H1 (cell line): ENCODE data around the gene KDM8. TPM values are rescaled to one million over a fixed set of nuclear protein-coding genes. Genes with fewer than 3 reads are reported as not detected.

Experiments
- EGR1 ChIP-seq: IDR thresholded peaks from 2 replicates; pipeline ENCODE4 v1.6.1; 2011; ENCODE audit warnings: low read depth, low read length, borderline replicate concordance
- FOSL1 ChIP-seq: IDR thresholded peaks from 2 replicates; pipeline ENCODE4 v1.6.1; 2011; ENCODE audit warnings: mild to moderate bottlenecking, low read depth, low read length, moderate library complexity; ENCODE audit not compliant: insufficient read depth
- HDAC2 ChIP-seq, 2 experiments: fragments of 300-600 bp in 1 of 2; sonication (generic) in 1 of 2; IDR thresholded peaks; 2 replicates each; pipeline ENCODE4 v1.6.1; 2011 to 2012; ENCODE audit warnings: low read depth in 2 of 2, low read length in 2 of 2, mild to moderate bottlenecking in 2 of 2, moderate library complexity in 2 of 2, borderline replicate concordance in 1 of 2, inconsistent platforms in 1 of 2
- HDAC6 ChIP-seq: IDR thresholded peaks from one replicate; pipeline ENCODE4 v1.7.1; 2012; ENCODE audit warnings: low read depth, mild to moderate bottlenecking, inconsistent platforms, low read length, moderate library complexity
- POLR2A ChIP-seq, 2 experiments: IDR thresholded peaks; 1 replicate in 1 of 2; 2 replicates in 1 of 2; pipeline ENCODE4 v1.6.1; 2011; ENCODE audit warnings: low read depth in 2 of 2, low read length in 2 of 2, mild to moderate bottlenecking in 2 of 2; ENCODE audit errors: control extremely low read depth in 1 of 2
- RBBP5 ChIP-seq: IDR thresholded peaks from 2 replicates; pipeline ENCODE4 v1.7.1; 2012; ENCODE audit warnings: low read depth, mild to moderate bottlenecking, inconsistent platforms, low read length, moderate library complexity, borderline replicate concordance
- SIX5 ChIP-seq: IDR thresholded peaks from 2 replicates; pipeline ENCODE4 v1.6.1; 2011; ENCODE audit warnings: mild to moderate bottlenecking, low read depth, low read length
- SP1 ChIP-seq: IDR thresholded peaks from 2 replicates; pipeline ENCODE4 v1.6.1; 2011; ENCODE audit warnings: low read depth, low read length
- ZNF274 ChIP-seq: IDR thresholded peaks from 2 replicates; pipeline ENCODE4 v1.7.0; 2012; ENCODE audit warnings: low read length, borderline replicate concordance; ENCODE audit errors: extremely low read depth
- polyA plus RNA-seq, 7 experiments: library from polyadenylated mRNA; depleted of rRNA in 3 of 7; stranded (reverse) in 5 of 7; unstranded in 2 of 7; fragments of >200 nt in 5 of 7; fragments of 200-250 nt in 2 of 7; gene quantifications; 1 replicate in 5 of 7; 2 replicates in 1 of 7; 4 replicates in 1 of 7; pipeline versions ENCODE4 v1.2.1 to v1.2.3, GENCODE V29; 2011 to 2013; ENCODE audit warnings: missing spikeins in 2 of 7, mixed read lengths in 2 of 7
- total RNA-seq: library from RNA; stranded (reverse); fragmentation: NEBNext Ultra II Directional; extraction: Animal tissue kit (Norgen Biotek cat#: 25700); gene quantifications from 2 replicates; pipeline ENCODE4 v1.2.1, GENCODE V29; 2021
- TF ChIP-seq, protein P1 (sequence below): fragments of 300-600 bp; sonication (generic); IDR thresholded peaks from 2 replicates; pipeline ENCODE4 v1.7.1; 2012; ENCODE audit warnings: low read length, moderate library complexity, mild to moderate bottlenecking, inconsistent platforms; ENCODE audit not compliant: insufficient replicate concordance
- TF ChIP-seq, protein P2 (sequence below): IDR thresholded peaks from 2 replicates; pipeline ENCODE4 v1.6.1; 2011; ENCODE audit warnings: low read length, improper control_type of control experiment

The KDM8 gene
- total and polyA plus RNA-seq, 2 of the 8 experiments (the other 6 are each of a cell fraction or from before 2014, with no cell fraction given), result 10.3 to 12.8 TPM

DNA sequence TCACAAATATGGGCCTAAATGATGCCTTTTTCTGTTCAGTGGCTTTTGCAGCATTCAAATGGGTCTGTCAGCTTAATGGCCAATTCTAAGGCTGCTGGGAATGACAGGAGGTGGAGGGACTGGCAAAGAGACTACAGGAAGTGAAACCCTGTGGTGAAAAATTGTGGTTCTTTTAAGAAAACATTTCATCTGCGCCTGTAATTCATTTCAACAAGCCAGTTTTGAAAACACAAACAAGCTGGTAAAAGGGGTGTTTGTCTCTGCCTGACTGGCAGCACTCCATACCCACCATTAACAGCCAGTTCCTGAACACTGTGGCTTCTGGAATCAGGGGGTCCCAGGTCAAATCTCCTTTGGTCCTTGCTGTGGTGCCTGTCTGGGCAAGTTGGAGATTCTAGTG lies 3.6 kb upstream of the KDM8 start (continued):
- TF ChIP-seq, protein P1, sequence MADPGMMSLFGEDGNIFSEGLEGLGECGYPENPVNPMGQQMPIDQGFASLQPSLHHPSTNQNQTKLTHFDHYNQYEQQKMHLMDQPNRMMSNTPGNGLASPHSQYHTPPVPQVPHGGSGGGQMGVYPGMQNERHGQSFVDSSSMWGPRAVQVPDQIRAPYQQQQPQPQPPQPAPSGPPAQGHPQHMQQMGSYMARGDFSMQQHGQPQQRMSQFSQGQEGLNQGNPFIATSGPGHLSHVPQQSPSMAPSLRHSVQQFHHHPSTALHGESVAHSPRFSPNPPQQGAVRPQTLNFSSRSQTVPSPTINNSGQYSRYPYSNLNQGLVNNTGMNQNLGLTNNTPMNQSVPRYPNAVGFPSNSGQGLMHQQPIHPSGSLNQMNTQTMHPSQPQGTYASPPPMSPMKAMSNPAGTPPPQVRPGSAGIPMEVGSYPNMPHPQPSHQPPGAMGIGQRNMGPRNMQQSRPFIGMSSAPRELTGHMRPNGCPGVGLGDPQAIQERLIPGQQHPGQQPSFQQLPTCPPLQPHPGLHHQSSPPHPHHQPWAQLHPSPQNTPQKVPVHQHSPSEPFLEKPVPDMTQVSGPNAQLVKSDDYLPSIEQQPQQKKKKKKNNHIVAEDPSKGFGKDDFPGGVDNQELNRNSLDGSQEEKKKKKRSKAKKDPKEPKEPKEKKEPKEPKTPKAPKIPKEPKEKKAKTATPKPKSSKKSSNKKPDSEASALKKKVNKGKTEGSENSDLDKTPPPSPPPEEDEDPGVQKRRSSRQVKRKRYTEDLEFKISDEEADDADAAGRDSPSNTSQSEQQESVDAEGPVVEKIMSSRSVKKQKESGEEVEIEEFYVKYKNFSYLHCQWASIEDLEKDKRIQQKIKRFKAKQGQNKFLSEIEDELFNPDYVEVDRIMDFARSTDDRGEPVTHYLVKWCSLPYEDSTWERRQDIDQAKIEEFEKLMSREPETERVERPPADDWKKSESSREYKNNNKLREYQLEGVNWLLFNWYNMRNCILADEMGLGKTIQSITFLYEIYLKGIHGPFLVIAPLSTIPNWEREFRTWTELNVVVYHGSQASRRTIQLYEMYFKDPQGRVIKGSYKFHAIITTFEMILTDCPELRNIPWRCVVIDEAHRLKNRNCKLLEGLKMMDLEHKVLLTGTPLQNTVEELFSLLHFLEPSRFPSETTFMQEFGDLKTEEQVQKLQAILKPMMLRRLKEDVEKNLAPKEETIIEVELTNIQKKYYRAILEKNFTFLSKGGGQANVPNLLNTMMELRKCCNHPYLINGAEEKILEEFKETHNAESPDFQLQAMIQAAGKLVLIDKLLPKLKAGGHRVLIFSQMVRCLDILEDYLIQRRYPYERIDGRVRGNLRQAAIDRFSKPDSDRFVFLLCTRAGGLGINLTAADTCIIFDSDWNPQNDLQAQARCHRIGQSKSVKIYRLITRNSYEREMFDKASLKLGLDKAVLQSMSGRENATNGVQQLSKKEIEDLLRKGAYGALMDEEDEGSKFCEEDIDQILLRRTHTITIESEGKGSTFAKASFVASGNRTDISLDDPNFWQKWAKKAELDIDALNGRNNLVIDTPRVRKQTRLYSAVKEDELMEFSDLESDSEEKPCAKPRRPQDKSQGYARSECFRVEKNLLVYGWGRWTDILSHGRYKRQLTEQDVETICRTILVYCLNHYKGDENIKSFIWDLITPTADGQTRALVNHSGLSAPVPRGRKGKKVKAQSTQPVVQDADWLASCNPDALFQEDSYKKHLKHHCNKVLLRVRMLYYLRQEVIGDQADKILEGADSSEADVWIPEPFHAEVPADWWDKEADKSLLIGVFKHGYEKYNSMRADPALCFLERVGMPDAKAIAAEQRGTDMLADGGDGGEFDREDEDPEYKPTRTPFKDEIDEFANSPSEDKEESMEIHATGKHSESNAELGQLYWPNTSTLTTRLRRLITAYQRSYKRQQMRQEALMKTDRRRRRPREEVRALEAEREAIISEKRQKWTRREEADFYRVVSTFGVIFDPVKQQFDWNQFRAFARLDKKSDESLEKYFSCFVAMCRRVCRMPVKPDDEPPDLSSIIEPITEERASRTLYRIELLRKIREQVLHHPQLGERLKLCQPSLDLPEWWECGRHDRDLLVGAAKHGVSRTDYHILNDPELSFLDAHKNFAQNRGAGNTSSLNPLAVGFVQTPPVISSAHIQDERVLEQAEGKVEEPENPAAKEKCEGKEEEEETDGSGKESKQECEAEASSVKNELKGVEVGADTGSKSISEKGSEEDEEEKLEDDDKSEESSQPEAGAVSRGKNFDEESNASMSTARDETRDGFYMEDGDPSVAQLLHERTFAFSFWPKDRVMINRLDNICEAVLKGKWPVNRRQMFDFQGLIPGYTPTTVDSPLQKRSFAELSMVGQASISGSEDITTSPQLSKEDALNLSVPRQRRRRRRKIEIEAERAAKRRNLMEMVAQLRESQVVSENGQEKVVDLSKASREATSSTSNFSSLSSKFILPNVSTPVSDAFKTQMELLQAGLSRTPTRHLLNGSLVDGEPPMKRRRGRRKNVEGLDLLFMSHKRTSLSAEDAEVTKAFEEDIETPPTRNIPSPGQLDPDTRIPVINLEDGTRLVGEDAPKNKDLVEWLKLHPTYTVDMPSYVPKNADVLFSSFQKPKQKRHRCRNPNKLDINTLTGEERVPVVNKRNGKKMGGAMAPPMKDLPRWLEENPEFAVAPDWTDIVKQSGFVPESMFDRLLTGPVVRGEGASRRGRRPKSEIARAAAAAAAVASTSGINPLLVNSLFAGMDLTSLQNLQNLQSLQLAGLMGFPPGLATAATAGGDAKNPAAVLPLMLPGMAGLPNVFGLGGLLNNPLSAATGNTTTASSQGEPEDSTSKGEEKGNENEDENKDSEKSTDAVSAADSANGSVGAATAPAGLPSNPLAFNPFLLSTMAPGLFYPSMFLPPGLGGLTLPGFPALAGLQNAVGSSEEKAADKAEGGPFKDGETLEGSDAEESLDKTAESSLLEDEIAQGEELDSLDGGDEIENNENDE, result no peak
- TF ChIP-seq ZNF274, result no peak
- TF ChIP-seq SIX5, result no peak
- TF ChIP-seq EGR1, result no peak
- no peak for TF ChIP-seq RBBP5
- TF ChIP-seq FOSL1, result no peak
- TF ChIP-seq, protein P2, sequence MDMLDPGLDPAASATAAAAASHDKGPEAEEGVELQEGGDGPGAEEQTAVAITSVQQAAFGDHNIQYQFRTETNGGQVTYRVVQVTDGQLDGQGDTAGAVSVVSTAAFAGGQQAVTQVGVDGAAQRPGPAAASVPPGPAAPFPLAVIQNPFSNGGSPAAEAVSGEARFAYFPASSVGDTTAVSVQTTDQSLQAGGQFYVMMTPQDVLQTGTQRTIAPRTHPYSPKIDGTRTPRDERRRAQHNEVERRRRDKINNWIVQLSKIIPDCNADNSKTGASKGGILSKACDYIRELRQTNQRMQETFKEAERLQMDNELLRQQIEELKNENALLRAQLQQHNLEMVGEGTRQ, result no peak
- no peak for TF ChIP-seq SP1
- no peak for TF ChIP-seq HDAC6
- no peak for TF ChIP-seq POLR2A (IDR thresholded peaks at IDR 0.05; ENCODE audit: control extremely low read depth in 1 of 2, low read depth in 2 of 2, low read length in 2 of 2)
- no peak for TF ChIP-seq HDAC2 (IDR thresholded peaks at IDR 0.05; ENCODE audit: borderline replicate concordance in 1 of 2, low read depth in 2 of 2, low read length in 2 of 2)
